A673 (cell line): ENCODE measurements around the gene USP22.

Experiments used
- EZH2 ChIP-seq: fragments of 200-600 bp; sonication (generic); IDR thresholded peaks from 2 replicates; pipeline ENCODE4 v1.6.1; 2017; ENCODE audit warnings: borderline replicate concordance, low read depth, mild to moderate bottlenecking, mixed read lengths, antibody characterized with exemption, low read length; ENCODE audit not compliant: poor library complexity, severe bottlenecking
- TF ChIP-seq, protein P1 (sequence below): fragments of 300-800, 200-600 bp; sonication (generic); conservative IDR thresholded peaks from 2 replicates; pipeline ENCODE4 v1.5.1; 2017; ENCODE audit warnings: low read depth, mild to moderate bottlenecking, antibody characterized with exemption, low read length, moderate library complexity, mixed read lengths

DNA sequence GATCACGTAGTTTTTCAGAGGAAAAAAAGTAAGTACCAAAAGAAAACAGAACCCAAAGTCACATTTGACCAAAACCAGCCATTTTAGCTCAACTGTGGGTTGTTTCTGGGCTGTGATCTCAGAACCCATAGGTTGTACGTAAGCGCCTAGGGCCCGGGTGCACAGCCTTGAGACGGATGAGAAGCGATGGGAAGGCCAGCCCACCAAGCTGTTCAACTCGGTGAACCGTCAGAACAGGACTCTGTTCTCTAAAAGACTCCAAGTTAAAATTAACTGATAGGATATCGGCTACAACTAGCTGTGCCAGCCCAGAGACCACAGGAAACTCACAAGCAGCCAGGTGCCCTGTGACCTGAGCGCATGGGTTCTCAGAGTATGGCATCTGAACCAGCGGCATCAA is 28.3 kb downstream of the USP22 start:
- TF ChIP-seq, protein P1, sequence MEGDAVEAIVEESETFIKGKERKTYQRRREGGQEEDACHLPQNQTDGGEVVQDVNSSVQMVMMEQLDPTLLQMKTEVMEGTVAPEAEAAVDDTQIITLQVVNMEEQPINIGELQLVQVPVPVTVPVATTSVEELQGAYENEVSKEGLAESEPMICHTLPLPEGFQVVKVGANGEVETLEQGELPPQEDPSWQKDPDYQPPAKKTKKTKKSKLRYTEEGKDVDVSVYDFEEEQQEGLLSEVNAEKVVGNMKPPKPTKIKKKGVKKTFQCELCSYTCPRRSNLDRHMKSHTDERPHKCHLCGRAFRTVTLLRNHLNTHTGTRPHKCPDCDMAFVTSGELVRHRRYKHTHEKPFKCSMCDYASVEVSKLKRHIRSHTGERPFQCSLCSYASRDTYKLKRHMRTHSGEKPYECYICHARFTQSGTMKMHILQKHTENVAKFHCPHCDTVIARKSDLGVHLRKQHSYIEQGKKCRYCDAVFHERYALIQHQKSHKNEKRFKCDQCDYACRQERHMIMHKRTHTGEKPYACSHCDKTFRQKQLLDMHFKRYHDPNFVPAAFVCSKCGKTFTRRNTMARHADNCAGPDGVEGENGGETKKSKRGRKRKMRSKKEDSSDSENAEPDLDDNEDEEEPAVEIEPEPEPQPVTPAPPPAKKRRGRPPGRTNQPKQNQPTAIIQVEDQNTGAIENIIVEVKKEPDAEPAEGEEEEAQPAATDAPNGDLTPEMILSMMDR, result no peak
- no peak for TF ChIP-seq EZH2
